B cell (primary cell): ENCODE measurements around the gene MAP1LC3B2.

ENCODE experiments used
- EZH2 ChIP-seq: IDR thresholded peaks from 2 replicates; pipeline ENCODE4 v1.6.1; 2012; ENCODE audit warnings: borderline replicate concordance, low read depth, mild to moderate bottlenecking, moderate library complexity, low read length; ENCODE audit not compliant: insufficient read depth, poor library complexity, severe bottlenecking
- TF ChIP-seq, protein P1 (sequence below): fragments of 200-600 bp; IDR thresholded peaks from one replicate; pipeline ENCODE4 v1.8.0; 2022; ENCODE audit warnings: antibody characterized with exemption, mild to moderate bottlenecking

DNA sequence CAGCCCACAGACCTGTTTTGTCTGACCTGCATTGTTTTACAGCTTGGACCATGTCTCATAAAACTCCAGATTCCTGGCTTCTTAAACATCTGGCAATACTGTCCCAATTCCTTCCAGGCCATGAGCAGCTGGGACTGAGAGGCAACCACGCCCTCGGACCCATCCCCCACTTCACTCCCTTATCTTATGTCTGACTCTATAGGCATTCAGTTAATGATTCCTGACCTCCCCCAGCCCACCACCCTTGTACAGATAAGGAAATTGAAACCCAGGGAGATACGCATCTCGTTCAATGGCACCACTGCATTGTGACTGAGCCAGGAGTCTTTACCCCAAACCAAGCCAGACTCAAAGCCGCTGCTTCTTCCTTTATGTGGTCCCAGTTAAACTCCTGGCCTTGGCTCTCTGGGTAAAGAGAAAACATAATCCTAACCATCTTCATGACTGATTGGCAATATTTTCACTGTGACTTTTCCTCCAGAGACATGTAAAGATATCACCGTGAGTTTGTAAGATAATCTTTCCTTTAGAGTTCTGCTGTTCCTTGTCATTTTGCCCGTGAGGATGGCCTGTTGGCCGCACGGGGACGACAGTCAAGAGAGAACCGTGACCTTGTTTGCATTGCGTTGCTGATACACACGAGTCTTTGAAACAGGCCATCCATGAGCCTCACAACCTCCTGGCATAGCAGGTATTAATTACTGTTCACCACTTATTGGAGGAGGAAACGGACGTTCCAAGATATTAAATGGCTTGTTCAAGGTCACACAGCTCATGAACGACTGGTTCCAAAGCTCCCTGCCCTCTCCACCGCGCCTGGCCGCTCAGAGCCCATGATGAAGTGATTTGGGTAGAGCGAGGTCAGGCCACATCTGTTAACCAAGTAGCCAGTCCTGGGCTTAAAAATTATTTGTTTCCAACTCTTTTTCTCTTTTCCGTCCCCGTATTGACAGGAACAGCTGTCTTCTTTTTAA lies 39.4 kb downstream of the MAP1LC3B2 start:
- TF ChIP-seq, protein P1, sequence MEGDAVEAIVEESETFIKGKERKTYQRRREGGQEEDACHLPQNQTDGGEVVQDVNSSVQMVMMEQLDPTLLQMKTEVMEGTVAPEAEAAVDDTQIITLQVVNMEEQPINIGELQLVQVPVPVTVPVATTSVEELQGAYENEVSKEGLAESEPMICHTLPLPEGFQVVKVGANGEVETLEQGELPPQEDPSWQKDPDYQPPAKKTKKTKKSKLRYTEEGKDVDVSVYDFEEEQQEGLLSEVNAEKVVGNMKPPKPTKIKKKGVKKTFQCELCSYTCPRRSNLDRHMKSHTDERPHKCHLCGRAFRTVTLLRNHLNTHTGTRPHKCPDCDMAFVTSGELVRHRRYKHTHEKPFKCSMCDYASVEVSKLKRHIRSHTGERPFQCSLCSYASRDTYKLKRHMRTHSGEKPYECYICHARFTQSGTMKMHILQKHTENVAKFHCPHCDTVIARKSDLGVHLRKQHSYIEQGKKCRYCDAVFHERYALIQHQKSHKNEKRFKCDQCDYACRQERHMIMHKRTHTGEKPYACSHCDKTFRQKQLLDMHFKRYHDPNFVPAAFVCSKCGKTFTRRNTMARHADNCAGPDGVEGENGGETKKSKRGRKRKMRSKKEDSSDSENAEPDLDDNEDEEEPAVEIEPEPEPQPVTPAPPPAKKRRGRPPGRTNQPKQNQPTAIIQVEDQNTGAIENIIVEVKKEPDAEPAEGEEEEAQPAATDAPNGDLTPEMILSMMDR = no peak
- no peak for TF ChIP-seq EZH2
